HEK293 (cell line): ENCODE measurements around the gene SYTL3.

Experiments
- ZBTB7A ChIP-seq: fragments of 450-650 bp; formaldehyde crosslinking; IDR thresholded peaks from 2 replicates; pipeline ENCODE4 v1.5.1; 2016; ENCODE audit warnings: low read depth, missing biosample characterization, missing genetic modification characterization
- ZNF146 ChIP-seq: fragments of 450-650 bp; formaldehyde crosslinking; IDR thresholded peaks from 2 replicates; pipeline ENCODE4 v1.5.1; 2016; ENCODE audit warnings: missing biosample characterization, missing genetic modification characterization
- ZNF335 ChIP-seq: fragments of 450-650 bp; formaldehyde crosslinking; conservative IDR thresholded peaks from 2 replicates; pipeline ENCODE4 v1.5.1; 2016; ENCODE audit warnings: missing biosample characterization, missing genetic modification characterization
- ZNF558 ChIP-seq: fragments of 450-650 bp; formaldehyde crosslinking; IDR thresholded peaks from 2 replicates; pipeline ENCODE4 v1.5.1; 2016; ENCODE audit warnings: missing biosample characterization, missing genetic modification characterization
- TF ChIP-seq, protein P1 (sequence below): fragments of 450-650 bp; formaldehyde crosslinking; IDR thresholded peaks from 2 replicates; pipeline ENCODE4 v1.5.0; 2017; ENCODE audit warnings: missing biosample characterization, missing genetic modification characterization, borderline replicate concordance
- TF ChIP-seq, protein P2 (sequence below): fragments of 450-650 bp; formaldehyde crosslinking; IDR thresholded peaks from 2 replicates; pipeline ENCODE4 v1.5.1; 2016; ENCODE audit warnings: missing biosample characterization, missing genetic modification characterization

DNA sequence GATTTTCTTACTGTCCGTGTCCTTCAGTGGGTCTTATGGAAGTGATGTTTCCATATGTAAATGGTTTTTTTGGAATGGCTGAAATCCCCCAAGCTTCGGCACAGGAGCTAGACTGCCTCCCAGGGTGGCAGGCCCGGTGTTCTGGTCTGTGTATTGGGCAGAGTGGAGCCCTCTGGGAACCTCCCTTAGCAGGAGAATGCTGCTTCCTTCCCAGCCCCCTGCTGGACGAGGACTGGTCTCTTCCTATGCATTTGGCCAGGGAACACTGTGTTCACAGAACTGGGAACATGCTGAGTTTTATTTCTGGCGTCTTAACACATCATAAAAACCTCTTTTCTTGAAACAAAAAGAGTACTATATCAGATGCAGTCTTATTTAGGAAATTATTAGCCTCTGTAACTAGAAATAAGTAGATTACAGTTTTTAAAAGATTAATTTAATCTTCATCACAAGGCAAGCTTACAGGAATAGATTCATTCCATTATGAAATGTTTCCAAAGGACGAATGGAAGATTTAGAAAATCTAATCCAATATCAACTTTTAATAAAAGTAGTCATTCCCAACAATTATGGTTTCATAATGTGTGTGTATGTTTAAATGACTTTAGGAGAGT is 56.6 kb downstream of the SYTL3 start:
- no peak for TF ChIP-seq ZBTB7A (tag by site-specific recombination)
- TF ChIP-seq, protein P1, sequence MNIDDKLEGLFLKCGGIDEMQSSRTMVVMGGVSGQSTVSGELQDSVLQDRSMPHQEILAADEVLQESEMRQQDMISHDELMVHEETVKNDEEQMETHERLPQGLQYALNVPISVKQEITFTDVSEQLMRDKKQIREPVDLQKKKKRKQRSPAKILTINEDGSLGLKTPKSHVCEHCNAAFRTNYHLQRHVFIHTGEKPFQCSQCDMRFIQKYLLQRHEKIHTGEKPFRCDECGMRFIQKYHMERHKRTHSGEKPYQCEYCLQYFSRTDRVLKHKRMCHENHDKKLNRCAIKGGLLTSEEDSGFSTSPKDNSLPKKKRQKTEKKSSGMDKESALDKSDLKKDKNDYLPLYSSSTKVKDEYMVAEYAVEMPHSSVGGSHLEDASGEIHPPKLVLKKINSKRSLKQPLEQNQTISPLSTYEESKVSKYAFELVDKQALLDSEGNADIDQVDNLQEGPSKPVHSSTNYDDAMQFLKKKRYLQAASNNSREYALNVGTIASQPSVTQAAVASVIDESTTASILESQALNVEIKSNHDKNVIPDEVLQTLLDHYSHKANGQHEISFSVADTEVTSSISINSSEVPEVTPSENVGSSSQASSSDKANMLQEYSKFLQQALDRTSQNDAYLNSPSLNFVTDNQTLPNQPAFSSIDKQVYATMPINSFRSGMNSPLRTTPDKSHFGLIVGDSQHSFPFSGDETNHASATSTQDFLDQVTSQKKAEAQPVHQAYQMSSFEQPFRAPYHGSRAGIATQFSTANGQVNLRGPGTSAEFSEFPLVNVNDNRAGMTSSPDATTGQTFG: no peak
- no peak for TF ChIP-seq ZNF558 (tag by site-specific recombination)
- no peak for TF ChIP-seq ZNF335 (tag by site-specific recombination)
- TF ChIP-seq, protein P2, sequence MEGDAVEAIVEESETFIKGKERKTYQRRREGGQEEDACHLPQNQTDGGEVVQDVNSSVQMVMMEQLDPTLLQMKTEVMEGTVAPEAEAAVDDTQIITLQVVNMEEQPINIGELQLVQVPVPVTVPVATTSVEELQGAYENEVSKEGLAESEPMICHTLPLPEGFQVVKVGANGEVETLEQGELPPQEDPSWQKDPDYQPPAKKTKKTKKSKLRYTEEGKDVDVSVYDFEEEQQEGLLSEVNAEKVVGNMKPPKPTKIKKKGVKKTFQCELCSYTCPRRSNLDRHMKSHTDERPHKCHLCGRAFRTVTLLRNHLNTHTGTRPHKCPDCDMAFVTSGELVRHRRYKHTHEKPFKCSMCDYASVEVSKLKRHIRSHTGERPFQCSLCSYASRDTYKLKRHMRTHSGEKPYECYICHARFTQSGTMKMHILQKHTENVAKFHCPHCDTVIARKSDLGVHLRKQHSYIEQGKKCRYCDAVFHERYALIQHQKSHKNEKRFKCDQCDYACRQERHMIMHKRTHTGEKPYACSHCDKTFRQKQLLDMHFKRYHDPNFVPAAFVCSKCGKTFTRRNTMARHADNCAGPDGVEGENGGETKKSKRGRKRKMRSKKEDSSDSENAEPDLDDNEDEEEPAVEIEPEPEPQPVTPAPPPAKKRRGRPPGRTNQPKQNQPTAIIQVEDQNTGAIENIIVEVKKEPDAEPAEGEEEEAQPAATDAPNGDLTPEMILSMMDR (tag by site-specific recombination): peak; percentile 62
- TF ChIP-seq ZNF146 (tag by site-specific recombination): no peak
